K562 (cell line): ENCODE data around the gene DCXR. TPM values are rescaled to one million over a fixed set of nuclear protein-coding genes. Genes with fewer than 3 reads are reported as not detected.

ENCODE experiments used
- CREB3L1 ChIP-seq: fragments of 450-650 bp; IDR thresholded peaks from 2 replicates; pipeline ENCODE4 v1.6.1; 2014; ENCODE audit warnings: low read depth, mild to moderate bottlenecking, moderate library complexity, borderline replicate concordance
- GMEB1 ChIP-seq: fragments of 250-450 bp; sonication (Bioruptor Pico); IDR thresholded peaks from 2 replicates; pipeline ENCODE4 v1.4.0; 2020; ENCODE audit warnings: mild to moderate bottlenecking
- HDAC1 ChIP-seq, 2 experiments: fragments of 450-650 bp; IDR thresholded peaks; 2 replicates each; pipeline ENCODE4 v1.6.1; 2016 to 2017; ENCODE audit warnings: inconsistent platforms in 1 of 2, mild to moderate bottlenecking in 1 of 2, moderate library complexity in 1 of 2
- ILK ChIP-seq: fragments of 450-650 bp; IDR thresholded peaks from 2 replicates; pipeline ENCODE4 v1.6.1; 2016; ENCODE audit warnings: missing genetic modification characterization, low read depth, mild to moderate bottlenecking, missing compliant biosample characterization, moderate library complexity, borderline replicate concordance
- JUND ChIP-seq, 2 experiments: IDR thresholded peaks; 2 replicates in 1 of 2; 3 replicates in 1 of 2; pipeline ENCODE4 v1.6.1; 2011; ENCODE audit warnings: borderline replicate concordance in 2 of 2, low read depth in 2 of 2, low read length in 2 of 2, improper control_type of control experiment in 1 of 2, missing biosample characterization in 1 of 2, missing genetic modification characterization in 1 of 2, missing genetic modification reagents in 1 of 2
- NEUROD1 ChIP-seq: fragments of 150-350 bp; IDR thresholded peaks from 2 replicates; pipeline ENCODE4 v1.6.1; 2014; ENCODE audit warnings: borderline replicate concordance, low read length, low read depth; ENCODE audit not compliant: partially characterized antibody
- PCBP1 ChIP-seq: fragments of 200-400 bp; formaldehyde crosslinking; IDR thresholded peaks from 2 replicates; pipeline ENCODE4 v1.6.1; 2018; ENCODE audit warnings: mild to moderate bottlenecking, low read depth, low read length; ENCODE audit not compliant: poor library complexity, severe bottlenecking
- RNF219 ChIP-seq: fragments of 250-450 bp; sonication (Bioruptor Pico); IDR thresholded peaks from 2 replicates; pipeline ENCODE4 v1.5.0; 2022; ENCODE audit warnings: mild to moderate bottlenecking
- SMAD1 ChIP-seq: fragments of 150-350 bp; IDR thresholded peaks from 2 replicates; pipeline ENCODE4 v1.6.1; 2014; ENCODE audit warnings: low read length, low read depth; ENCODE audit not compliant: partially characterized antibody
- SNAPC5 ChIP-seq: fragments of 250-450 bp; sonication (Bioruptor Pico); IDR thresholded peaks from 2 replicates; pipeline ENCODE4 v1.8.0; 2021; ENCODE audit warnings: moderate library complexity, mild to moderate bottlenecking, inconsistent platforms
- SREBF1 ChIP-seq: fragments of 150-350 bp; IDR thresholded peaks from 2 replicates; pipeline ENCODE4 v1.6.1; 2014; ENCODE audit warnings: antibody characterized with exemption, low read depth, low read length, borderline replicate concordance
- ZNF431 ChIP-seq: sonication (generic); formaldehyde crosslinking; IDR thresholded peaks from 2 replicates; pipeline ENCODE4 v1.8.0; 2022; ENCODE audit warnings: mild to moderate bottlenecking, missing genetic modification reagents
- ZNF780A ChIP-seq: fragments of 250-450 bp; sonication (Bioruptor Pico); IDR thresholded peaks from 2 replicates; pipeline ENCODE4 v1.5.0; 2021; ENCODE audit warnings: mild to moderate bottlenecking
- polyA plus RNA-seq, 8 experiments: library from polyadenylated mRNA; depleted of rRNA in 4 of 8; stranded (reverse) in 5 of 8; unstranded in 3 of 8; fragments of >200 nt; fragmentation: Nextera tagmentation in 2 of 8; fragmentation: Illumina TruSeq in 1 of 8; extraction: Ambion mirVana in 2 of 8; extraction: Trizol in 1 of 8; gene quantifications; 2 replicates each; pipeline versions ENCODE4 v1.2.1 to v1.2.3, GENCODE V29; 2011 to 2014; ENCODE audit warnings: inconsistent platforms in 1 of 8, missing spikeins in 1 of 8
- total RNA-seq, 7 experiments: library from RNA; depleted of rRNA in 6 of 7; stranded (reverse); fragments of >200 nt in 6 of 7; fragmentation: Illumina TruSeq in 2 of 7; extraction: Trizol in 2 of 7; gene quantifications; 2 replicates each; pipeline versions ENCODE4 v1.2.1 to v1.2.3, GENCODE V29; 2011 to 2021; ENCODE audit warnings: low replicate concordance in 1 of 7

DCXR gene
- total and polyA plus RNA-seq, 9 of the 15 experiments (the other 6 are each of a cell fraction or from before 2014, with no cell fraction given) = 21.3 to 274 (median 156) TPM

- TF ChIP-seq GMEB1 = no peak
- peak; percentile 42 for TF ChIP-seq SMAD1
- TF ChIP-seq PCBP1 = peak; percentile 53
- TF ChIP-seq JUND (IDR thresholded peaks at IDR 0.05; ENCODE audit: borderline replicate concordance, low read depth, low read length) = no peak
- no peak for TF ChIP-seq JUND (tag; IDR thresholded peaks at IDR 0.05; ENCODE audit: borderline replicate concordance, low read depth, low read length)
- no peak for TF ChIP-seq ZNF780A
- no peak for TF ChIP-seq SREBF1
- no peak for TF ChIP-seq RNF219 (CRISPR knock-in tag)
- TF ChIP-seq CREB3L1 = peak; percentile 80
- no peak for TF ChIP-seq ILK (tag)
- no peak for TF ChIP-seq NEUROD1
- TF ChIP-seq SNAPC5 (CRISPR knock-in tag) = no peak
- no peak for TF ChIP-seq ZNF431
- peak in 1 of 2 experiments; percentile 90; a peak in 2 of 4 replicates for TF ChIP-seq HDAC1 (IDR thresholded peaks at IDR 0.05)
These were observed 5.4 kb downstream of the DCXR start (continued) for GRCh38 chr17:82031885-82032627.
